Effector memory CD4-positive, alpha-beta T cell (primary cell): ENCODE measurements around the gene GMPR2.

Experiments
- DNase-seq, 3 donors: peaks; one replicate each; pipeline ENCODE4 v3.0.0-alpha.2; 2020
- H3K27ac ChIP-seq: 2 replicates; pipeline ENCODE4 v1.7.0; 2013; ENCODE audit warnings: mild to moderate bottlenecking, low read length, moderate library complexity; ENCODE audit not compliant: insufficient read depth, poor library complexity, severe bottlenecking
- H3K27me3 ChIP-seq: replicated peaks from 2 replicates; pipeline ENCODE4 v1.7.0; 2013; ENCODE audit warnings: mild to moderate bottlenecking, low read length; ENCODE audit not compliant: insufficient read depth, control insufficient read depth, poor library complexity, severe bottlenecking
- H3K36me3 ChIP-seq: 2 replicates; pipeline ENCODE4 v1.7.0; 2013; ENCODE audit warnings: mild to moderate bottlenecking, low read length, moderate library complexity; ENCODE audit not compliant: control insufficient read depth, insufficient read depth
- H3K4me1 ChIP-seq: 2 replicates; pipeline ENCODE4 v1.7.0; 2013; ENCODE audit warnings: low read length, mild to moderate bottlenecking; ENCODE audit not compliant: control insufficient read depth, insufficient read depth, poor library complexity, severe bottlenecking
- H3K4me3 ChIP-seq: 2 replicates; pipeline ENCODE4 v1.7.0; 2013; ENCODE audit warnings: low read length, low read depth, mild to moderate bottlenecking; ENCODE audit not compliant: insufficient read depth, poor library complexity, severe bottlenecking
- H3K9me3 ChIP-seq: 2 replicates; pipeline ENCODE4 v1.7.0; 2013; ENCODE audit warnings: mild to moderate bottlenecking, low read length, moderate library complexity; ENCODE audit not compliant: control insufficient read depth

GMPR2 gene

GRCh38 chr14:24284501-24285035, 51.8 kb downstream of the GMPR2 start:
- DNase-seq = no peak
- Histone ChIP-seq H3K36me3 (no peaks in the 10 kb centered on the region), H3K9me3 (no peaks in the 10 kb centered on the region), H3K27ac (no peak overlapping the region), H3K27me3 (no peaks in the 10 kb centered on the region), H3K4me1 (peaks cover 3% of the 10 kb centered on the region), H3K4me3 (no peak overlapping the region)

- H3K27ac ChIP-seq = no peak overlapping the region
- no peak for DNase-seq
- H3K4me1 ChIP-seq = peaks cover 2% of the 10 kb centered on the region
- no peak overlapping the region for H3K4me3 ChIP-seq
- peaks cover under 1% of the 10 kb centered on the region for H3K36me3 ChIP-seq
- H3K27me3 ChIP-seq = no peaks in the 10 kb centered on the region
- H3K9me3 ChIP-seq = no peaks in the 10 kb centered on the region
Measured at GRCh38 chr14:24285351-24285750, 52.6 kb downstream of the GMPR2 start.

GRCh38 chr14:24286996-24287395, 54.3 kb downstream of the GMPR2 start:
- H3K27ac ChIP-seq = no peak overlapping the region
- H3K4me1 ChIP-seq = peaks cover 2% of the 10 kb centered on the region
- DNase-seq = no peak
- H3K36me3 ChIP-seq = peaks cover 17% of the 10 kb centered on the region
- no peaks in the 10 kb centered on the region for H3K9me3 ChIP-seq
- H3K27me3 ChIP-seq = no peaks in the 10 kb centered on the region
- H3K4me3 ChIP-seq = no peak overlapping the region
